Measurements from ENCODE around the gene NAXD. TPM values are rescaled to one million over a fixed set of nuclear protein-coding genes. Genes with fewer than 3 reads are reported as not detected.

Gene NAXD
- total RNA-seq, 2 donors from 2014 or later: 17.7 to 22.9 TPM

DNA sequence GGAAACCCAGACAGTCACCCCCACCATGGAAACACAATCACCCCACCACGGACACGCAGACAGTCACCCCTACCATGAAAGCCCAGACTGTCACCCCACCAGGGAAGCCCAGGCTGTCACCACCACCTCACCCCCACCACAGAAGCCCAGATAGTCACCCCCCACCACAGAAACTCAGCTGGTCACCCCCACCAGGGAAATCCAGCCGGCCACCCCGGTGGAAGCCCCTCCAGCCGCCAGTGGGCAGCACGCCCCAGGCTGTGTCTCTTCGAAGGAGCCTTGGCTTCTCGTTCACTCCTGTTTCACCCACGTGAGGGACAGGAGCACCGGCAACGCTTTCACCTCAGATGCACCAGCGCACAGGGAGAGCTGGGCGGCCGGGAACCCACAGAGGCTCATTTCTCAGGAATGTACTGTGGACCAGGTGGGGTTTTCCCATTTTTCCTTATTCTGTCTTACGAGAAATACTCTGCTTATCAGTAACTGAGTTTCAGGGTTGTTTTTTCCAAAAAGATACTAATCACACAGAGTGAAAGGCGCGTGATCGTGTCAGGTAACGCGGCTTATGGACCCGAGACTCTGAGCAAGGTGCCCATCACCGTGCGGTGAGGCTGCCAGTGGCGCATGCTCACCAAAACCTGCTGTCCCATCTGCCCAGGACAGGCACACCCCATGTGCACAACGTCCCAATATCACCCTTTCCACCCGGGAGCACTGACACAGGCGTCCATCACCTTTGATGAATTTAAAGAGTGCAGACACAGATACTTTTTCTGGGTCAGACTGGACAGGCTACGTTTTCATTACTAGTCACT lies 62.6 kb downstream of the NAXD start:
- Mint-ChIP-seq H3K27ac (peak overlapping the region; percentile 34), H3K27me3 (no peaks in the 10 kb centered on the region), H3K36me3 (ENCODE audit: low read depth) (peaks cover 6% of the 10 kb centered on the region), H3K4me3 (no peak overlapping the region), H3K4me1 (peaks cover 12% of the 10 kb centered on the region)
- ATAC-seq (no peak), DNase-seq (no peak)
- no peaks in the 10 kb centered on the region for H3K9me3 ChIP-seq (ENCODE audit: control insufficient read depth, low read length, poor library complexity, severe bottlenecking)

DNA sequence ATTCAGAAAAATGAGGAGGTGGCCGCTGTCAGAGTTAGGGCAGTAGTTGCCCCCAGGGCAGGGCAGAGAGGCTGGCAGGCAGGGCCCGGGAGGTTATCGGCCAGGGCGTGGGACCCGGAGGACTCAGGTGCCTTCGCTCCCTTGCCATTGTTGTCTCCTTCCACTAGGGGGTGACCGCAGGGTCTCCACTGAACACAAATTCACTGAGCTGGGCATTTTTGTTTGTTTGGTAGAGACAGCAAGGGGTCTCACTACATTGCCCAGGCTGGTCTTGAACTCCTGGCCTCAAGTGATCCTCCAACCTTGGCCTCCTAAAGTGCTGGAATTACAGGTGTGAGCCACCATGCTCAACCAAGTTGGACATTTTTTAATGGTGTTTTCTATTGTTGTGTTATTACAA lies 65.5 kb downstream of the NAXD start:
- ATAC-seq (no peak), DNase-seq (no peak)
- H3K9me3 ChIP-seq (ENCODE audit: control insufficient read depth, low read length, poor library complexity, severe bottlenecking): no peaks in the 10 kb centered on the region
- Mint-ChIP-seq H3K4me1 (peaks cover 14% of the 10 kb centered on the region), H3K36me3 (ENCODE audit: low read depth) (peaks cover 10% of the 10 kb centered on the region), H3K4me3 (no peak overlapping the region), H3K27ac (no peak overlapping the region), H3K27me3 (no peaks in the 10 kb centered on the region)

DNA sequence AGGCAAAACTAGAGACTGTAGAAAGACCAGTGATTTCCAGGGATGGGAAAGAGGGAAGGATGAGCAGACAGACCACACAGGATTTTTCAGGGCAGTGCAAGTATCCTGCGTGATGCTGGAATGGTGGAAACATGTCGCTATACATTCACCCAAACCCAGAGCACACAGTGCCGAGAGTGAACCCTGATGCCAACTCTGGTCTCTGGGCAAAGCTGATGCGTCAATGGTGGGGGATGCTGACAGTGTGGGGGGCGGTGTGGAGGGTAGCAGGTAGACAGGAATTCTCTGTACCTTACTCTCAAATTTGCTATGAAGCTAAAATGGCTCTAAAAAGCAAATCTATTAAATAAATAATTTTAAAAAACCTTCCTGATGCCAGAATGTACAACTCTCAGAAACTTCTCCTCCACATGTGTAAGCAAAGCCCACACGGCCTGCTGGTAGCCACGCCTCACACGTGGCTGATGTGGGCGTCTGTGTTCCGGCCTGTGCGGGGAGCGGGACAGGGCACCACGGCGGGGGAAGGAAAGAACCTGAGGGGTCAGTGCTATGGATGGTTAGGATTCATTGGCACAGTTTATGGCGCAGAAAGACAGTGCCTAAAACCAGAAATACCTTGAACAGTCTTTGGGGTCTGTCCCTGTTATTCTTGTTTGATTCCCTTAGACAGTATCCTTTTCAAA lies 66.7 kb downstream of the NAXD start:
- H3K36me3 Mint-ChIP-seq (ENCODE audit: low read depth): peaks cover 7% of the 10 kb centered on the region
- no peak for DNase-seq
- peaks cover 8% of the 10 kb centered on the region for H3K4me1 Mint-ChIP-seq
- no peaks in the 10 kb centered on the region for H3K27me3 Mint-ChIP-seq
- no peak overlapping the region for H3K27ac Mint-ChIP-seq
- no peak for ATAC-seq
- H3K9me3 ChIP-seq (ENCODE audit: control insufficient read depth, low read length, poor library complexity, severe bottlenecking): no peaks in the 10 kb centered on the region
- H3K4me3 Mint-ChIP-seq: no peak overlapping the region

DNA sequence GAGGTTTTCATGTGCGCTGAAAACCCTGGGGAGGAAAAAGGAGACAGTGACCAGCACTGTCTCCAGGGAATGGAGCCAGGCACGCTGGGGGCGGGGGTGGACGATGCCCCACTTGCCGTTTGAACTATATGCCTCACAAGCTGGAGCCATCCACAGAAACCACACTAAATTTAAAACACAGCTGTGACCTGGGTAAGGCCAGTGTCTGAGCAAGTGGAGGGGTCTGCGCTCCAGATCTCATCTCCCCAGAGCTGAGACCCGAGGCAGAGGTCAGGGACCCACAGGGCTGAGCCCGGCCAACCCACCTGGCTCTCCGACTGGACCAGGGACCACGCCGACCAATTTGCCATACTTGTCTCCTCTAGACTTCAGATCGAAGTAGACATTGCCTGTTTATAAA lies 67.4 kb downstream of the NAXD start:
- ATAC-seq: no peak
- H3K4me1 Mint-ChIP-seq: peaks cover 8% of the 10 kb centered on the region
- H3K36me3 Mint-ChIP-seq (ENCODE audit: low read depth): peaks cover 8% of the 10 kb centered on the region
- no peak for DNase-seq
- H3K9me3 ChIP-seq (ENCODE audit: control insufficient read depth, low read length, poor library complexity, severe bottlenecking): no peaks in the 10 kb centered on the region
- H3K27me3 Mint-ChIP-seq: no peaks in the 10 kb centered on the region
- no peak overlapping the region for H3K27ac Mint-ChIP-seq
- no peak overlapping the region for H3K4me3 Mint-ChIP-seq

DNA sequence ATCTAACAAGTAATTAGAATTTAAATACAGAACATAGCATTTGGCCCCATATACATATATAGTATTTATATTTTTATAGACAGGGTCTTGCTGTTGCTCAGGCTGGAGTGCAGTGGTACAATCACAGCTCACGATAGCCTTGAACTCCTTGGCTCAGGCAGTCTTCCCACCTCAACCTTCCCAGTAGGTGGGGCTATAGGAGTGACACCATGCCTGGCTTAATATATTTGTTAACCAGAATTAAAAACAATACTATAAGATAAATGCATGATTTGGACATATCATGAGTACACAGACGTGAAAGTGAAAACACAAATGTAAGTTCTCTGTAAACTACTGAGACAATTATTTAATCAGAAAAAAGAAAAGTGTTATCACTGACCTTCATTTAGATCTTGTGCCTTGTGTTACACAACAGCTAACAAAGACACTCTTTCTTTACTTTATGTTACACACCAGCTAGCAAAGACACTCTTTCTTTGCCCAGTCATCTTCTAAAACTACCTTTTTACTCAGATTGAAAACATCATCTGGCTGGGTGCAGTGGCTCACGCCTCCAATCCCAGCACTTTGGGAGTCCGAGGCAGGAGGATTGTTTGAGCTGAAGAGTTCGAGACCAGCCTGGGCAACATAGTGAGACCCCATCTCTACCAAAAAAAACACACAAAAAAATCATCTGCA lies 68.0 kb downstream of the NAXD start:
- no peak for DNase-seq
- Mint-ChIP-seq H3K27ac (no peak overlapping the region), H3K4me1 (peaks cover 8% of the 10 kb centered on the region), H3K4me3 (no peak overlapping the region), H3K36me3 (ENCODE audit: low read depth) (peaks cover 8% of the 10 kb centered on the region), H3K27me3 (no peaks in the 10 kb centered on the region)
- ATAC-seq: peak; percentile 47
- no peaks in the 10 kb centered on the region for H3K9me3 ChIP-seq (ENCODE audit: control insufficient read depth, low read length, poor library complexity, severe bottlenecking)

DNA sequence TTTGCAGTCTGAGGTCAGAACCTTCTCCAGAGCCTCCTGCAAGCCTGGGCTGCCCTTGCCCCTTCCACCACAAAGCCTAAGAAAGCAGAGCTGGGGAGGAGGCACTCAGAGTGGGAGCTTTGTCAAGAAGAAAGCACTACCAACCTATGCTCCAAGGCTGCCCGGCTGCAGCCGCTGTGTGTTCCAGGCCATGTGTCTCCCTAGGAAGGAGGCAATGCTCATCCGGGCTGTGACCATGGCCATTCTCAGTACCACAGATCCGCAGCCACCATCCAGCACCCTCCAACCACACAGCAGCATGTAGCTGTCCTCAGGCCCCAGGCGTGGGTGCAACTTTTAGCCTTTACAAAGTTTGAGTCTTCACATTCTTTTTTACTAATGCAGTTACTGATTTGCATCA lies 68.6 kb downstream of the NAXD start:
- H3K9me3 ChIP-seq (ENCODE audit: control insufficient read depth, low read length, poor library complexity, severe bottlenecking): no peaks in the 10 kb centered on the region
- H3K27me3 Mint-ChIP-seq: no peaks in the 10 kb centered on the region
- H3K36me3 Mint-ChIP-seq (ENCODE audit: low read depth): peaks cover 8% of the 10 kb centered on the region
- H3K4me1 Mint-ChIP-seq: peaks cover 8% of the 10 kb centered on the region
- no peak overlapping the region for H3K27ac Mint-ChIP-seq
- no peak overlapping the region for H3K4me3 Mint-ChIP-seq
- no peak for DNase-seq
- no peak for ATAC-seq

DNA sequence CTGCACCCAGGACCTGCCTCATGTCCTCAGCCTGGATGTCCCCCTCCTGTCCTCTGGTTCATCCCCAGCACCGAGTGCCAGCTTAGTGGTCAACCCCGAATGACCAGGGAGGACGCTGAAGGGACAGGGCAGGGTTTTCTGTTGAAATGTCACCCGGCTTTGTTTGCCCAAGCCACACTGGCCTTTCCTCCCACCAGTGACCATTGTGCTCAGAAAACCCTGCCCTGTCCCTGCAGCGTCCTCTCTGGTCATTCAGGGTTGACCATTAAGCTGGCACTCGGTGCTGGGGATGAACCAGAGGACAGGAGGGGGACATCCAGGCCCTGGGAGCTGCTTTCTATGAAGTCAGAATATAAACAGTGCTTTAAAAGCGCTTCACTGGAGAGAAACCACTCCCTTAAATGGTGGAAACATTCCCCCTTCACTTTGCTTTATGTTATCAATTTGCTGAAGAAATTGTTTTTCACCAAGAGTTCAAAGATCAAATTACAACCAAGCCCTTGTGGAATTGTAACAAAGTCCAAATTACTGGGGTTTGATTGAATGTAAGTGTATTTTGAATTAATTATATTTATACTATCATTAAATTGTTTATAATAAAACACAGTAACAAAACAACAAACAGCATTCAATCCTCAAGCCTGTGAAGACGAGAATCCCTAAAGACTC lies 69.2 kb downstream of the NAXD start:
- DNase-seq (no peak), ATAC-seq (no peak)
- H3K4me3 Mint-ChIP-seq: no peak overlapping the region
- peaks cover 8% of the 10 kb centered on the region for H3K36me3 Mint-ChIP-seq (ENCODE audit: low read depth)
- no peaks in the 10 kb centered on the region for H3K9me3 ChIP-seq (ENCODE audit: control insufficient read depth, low read length, poor library complexity, severe bottlenecking)
- no peak overlapping the region for H3K27ac Mint-ChIP-seq
- H3K27me3 Mint-ChIP-seq: no peaks in the 10 kb centered on the region
- H3K4me1 Mint-ChIP-seq: peaks cover 8% of the 10 kb centered on the region

DNA sequence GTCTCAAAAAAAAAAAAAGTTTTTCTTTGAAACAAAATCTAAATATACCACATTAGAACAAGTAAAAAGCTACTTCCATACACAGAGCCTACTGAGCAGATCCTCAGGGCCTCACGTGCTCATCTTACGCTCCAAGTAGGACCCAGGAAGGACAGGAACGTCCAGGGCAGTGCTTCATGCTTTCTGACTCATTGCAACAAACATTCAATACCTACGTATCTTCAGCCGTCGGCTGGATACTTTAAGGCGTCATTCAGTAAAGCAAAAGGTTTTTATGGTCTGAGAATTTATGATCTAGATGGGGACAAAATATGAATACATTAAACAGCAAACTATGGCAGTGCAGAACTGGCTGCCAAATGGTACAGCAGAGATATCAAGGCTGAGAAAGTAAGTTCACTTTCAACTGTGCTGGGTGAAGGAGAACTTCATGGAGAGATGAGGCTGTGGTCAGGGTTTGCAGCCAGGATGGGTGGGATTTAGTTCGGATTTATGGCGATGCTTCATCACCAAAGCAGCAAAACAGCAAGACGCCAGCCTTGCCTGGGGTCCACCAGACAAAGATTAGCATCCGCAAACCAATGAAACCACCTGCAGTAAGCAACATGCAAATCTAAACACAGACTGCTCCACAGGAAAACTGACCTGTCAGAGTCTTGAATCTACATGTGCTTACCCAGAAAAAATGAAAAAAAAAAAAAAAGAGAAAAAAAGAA lies 70.1 kb downstream of the NAXD start:
- Mint-ChIP-seq H3K27ac (no peak overlapping the region), H3K36me3 (ENCODE audit: low read depth) (peaks cover 8% of the 10 kb centered on the region)

DNA sequence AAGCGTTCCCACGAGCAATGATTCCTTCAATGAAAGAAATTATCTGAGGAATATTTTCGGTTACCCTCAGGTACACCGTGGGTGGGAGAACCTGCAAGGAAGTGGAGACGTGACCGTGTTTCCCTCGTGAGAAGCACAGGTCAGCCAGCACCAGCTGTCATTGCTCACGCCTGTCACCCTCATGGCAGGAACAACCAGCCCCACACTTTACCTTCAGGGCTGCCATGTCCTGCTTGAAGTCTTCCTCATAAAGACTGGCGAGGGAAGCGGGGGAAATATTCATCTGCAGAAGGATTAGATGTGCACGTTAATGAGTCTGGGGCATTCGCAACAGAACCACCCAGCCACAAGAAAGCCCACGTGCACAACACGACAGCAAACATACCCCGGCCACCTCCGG lies 72.4 kb downstream of the NAXD start:
- no peaks in the 10 kb centered on the region for H3K9me3 ChIP-seq (ENCODE audit: control insufficient read depth, low read length, poor library complexity, severe bottlenecking)
- no peak for ATAC-seq
- Mint-ChIP-seq H3K27ac (no peak overlapping the region), H3K4me3 (no peak overlapping the region), H3K27me3 (no peaks in the 10 kb centered on the region), H3K4me1 (peaks cover 6% of the 10 kb centered on the region), H3K36me3 (ENCODE audit: low read depth) (peaks cover 8% of the 10 kb centered on the region)
- DNase-seq: no peak

More for the DNA sequence above, 70.1 kb downstream of the NAXD start:
- Mint-ChIP-seq H3K27me3 (no peaks in the 10 kb centered on the region), H3K4me1 (peaks cover 7% of the 10 kb centered on the region), H3K4me3 (no peak overlapping the region)
- no peaks in the 10 kb centered on the region for H3K9me3 ChIP-seq (ENCODE audit: control insufficient read depth, low read length, poor library complexity, severe bottlenecking)
- no peak for DNase-seq
- ATAC-seq: no peak

DNA sequence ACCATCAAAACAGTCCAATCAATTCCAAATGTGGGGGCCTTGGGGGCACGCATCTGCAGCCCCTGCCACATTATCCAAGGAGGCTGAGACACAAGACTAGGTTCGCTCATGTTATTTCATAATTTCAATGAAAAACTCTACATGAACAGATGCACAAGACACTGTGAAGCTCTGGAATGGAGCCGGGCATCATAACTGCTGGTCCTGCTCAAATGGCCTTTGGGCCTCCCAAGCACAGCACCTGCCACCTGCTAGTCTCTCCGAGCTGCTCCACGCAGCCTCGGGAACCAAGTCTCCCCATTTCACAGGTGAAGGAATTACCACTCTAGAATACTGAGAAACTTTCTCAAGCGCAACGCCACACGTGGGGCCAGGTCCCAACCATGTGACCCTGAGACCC lies 73.7 kb downstream of the NAXD start:
- H3K27ac Mint-ChIP-seq: no peak overlapping the region
- ATAC-seq: no peak
- no peak overlapping the region for H3K4me3 Mint-ChIP-seq
- H3K36me3 Mint-ChIP-seq (ENCODE audit: low read depth): peaks cover 8% of the 10 kb centered on the region
- H3K9me3 ChIP-seq (ENCODE audit: control insufficient read depth, low read length, poor library complexity, severe bottlenecking): no peaks in the 10 kb centered on the region
- no peak for DNase-seq
- no peaks in the 10 kb centered on the region for H3K27me3 Mint-ChIP-seq
- peaks cover 6% of the 10 kb centered on the region for H3K4me1 Mint-ChIP-seq

Data from T-helper 17 cell (primary cell).